Activated naive CD4-positive, alpha-beta T cell treated with anti-CD3 and anti-CD28 coated beads, Interleukin-2, amount 10 ng/mL, durations not matched to agents 7 days and 5 days (primary cell): ENCODE measurements around the gene UBL7.
A peak's percentile ranks its signal among the peaks of the same experiment; 100 is the strongest.
"Not testable (repeated sequence)": the region's sequence is repeated elsewhere in the genome, so short reads cannot be mapped to it uniquely, and the experiment has no call there.

Source experiments
- CTCF ChIA-PET: fragments of 350-600 bp; sonication (Branson Sonifier 250); formaldehyde crosslinking; loops from one replicate; lab custom pipeline; 2021; ENCODE audit warnings: antibody characterized with exemption; lab: Charles Lee
- DNase-seq: peaks from one replicate; pipeline ENCODE4 v3.0.0-alpha.2; 2020
- H3K27ac Mint-ChIP-seq: one replicate; pipeline ENCODE4 v1.8.0; 2021; ENCODE audit warnings: mild to moderate bottlenecking, moderate library complexity, mixed read lengths
- H3K27me3 Mint-ChIP-seq: one replicate; pipeline ENCODE4 v1.8.0; 2021; ENCODE audit warnings: mild to moderate bottlenecking, mixed read lengths
- H3K36me3 Mint-ChIP-seq: one replicate; pipeline ENCODE4 v1.8.0; 2021; ENCODE audit warnings: mixed read lengths
- H3K4me1 Mint-ChIP-seq: one replicate; pipeline ENCODE4 v1.8.0; 2021; ENCODE audit warnings: mixed read lengths
- H3K4me3 Mint-ChIP-seq: one replicate; pipeline ENCODE4 v1.8.0; 2021; ENCODE audit warnings: mild to moderate bottlenecking, moderate library complexity, mixed read lengths
- H3K9me3 Mint-ChIP-seq: one replicate; pipeline ENCODE4 v1.8.0; 2021; ENCODE audit warnings: mixed read lengths

The UBL7 gene

GRCh38 chr15:74482661-74483060 is 21.7 kb upstream of the UBL7 start:
- Mint-ChIP-seq H3K9me3 (no peaks in the 10 kb centered on the region), H3K27ac (no peak overlapping the region), H3K36me3 (peaks cover 14% of the 10 kb centered on the region), H3K27me3 (no peaks in the 10 kb centered on the region), H3K4me1 (no peaks in the 10 kb centered on the region), H3K4me3 (no peak overlapping the region)
- DNase-seq, result no peak
- CTCF ChIA-PET, result interaction anchor here (0.6 to 1.1 kb wide), 7 partner anchors 18 to 112 kb away, joined by 3 to 5 read pairs (median 3); no protein-coding TSS in a partner anchor

GRCh38 chr15:74480364-74480763 is 19.4 kb upstream of the UBL7 start:
- H3K27me3 Mint-ChIP-seq, H3K9me3 Mint-ChIP-seq, H3K27ac Mint-ChIP-seq, H3K4me3 Mint-ChIP-seq, CTCF ChIA-PET, H3K4me1 Mint-ChIP-seq, DNase-seq: not testable (repeated sequence)
- H3K36me3 Mint-ChIP-seq, result peaks cover 11% of the 10 kb centered on the region

GRCh38 chr15:74471621-74472020 is 10.7 kb upstream of the UBL7 start:
- H3K9me3 Mint-ChIP-seq, H3K27me3 Mint-ChIP-seq, H3K27ac Mint-ChIP-seq, DNase-seq, H3K4me3 Mint-ChIP-seq, H3K4me1 Mint-ChIP-seq: not testable (repeated sequence)
- peaks cover 13% of the 10 kb centered on the region for H3K36me3 Mint-ChIP-seq
- CTCF ChIA-PET, result interaction anchor here (0.6 to 1.4 kb wide), 3 partner anchors 10 to 420 kb away, joined by 3 read pairs; no protein-coding TSS in a partner anchor

- H3K27ac Mint-ChIP-seq, result no peak overlapping the region
- peaks cover 4% of the 10 kb centered on the region for H3K4me1 Mint-ChIP-seq
- no peak for DNase-seq
- H3K36me3 Mint-ChIP-seq, result peaks cover 20% of the 10 kb centered on the region
- H3K4me3 Mint-ChIP-seq, result no peak overlapping the region
- H3K27me3 Mint-ChIP-seq, result no peaks in the 10 kb centered on the region
- no peaks in the 10 kb centered on the region for H3K9me3 Mint-ChIP-seq
- CTCF ChIA-PET, result interaction anchor here (0.6 to 1.4 kb wide), 3 partner anchors 9 to 419 kb away, joined by 3 read pairs; no protein-coding TSS in a partner anchor
Observed at GRCh38 chr15:74470631-74471395, 9.9 kb upstream of the UBL7 start.

GRCh38 chr15:74468341-74469032 is 7.5 kb upstream of the UBL7 start:
- Mint-ChIP-seq H3K27ac (peak overlapping the region; percentile 24), H3K4me1 (peaks cover 22% of the 10 kb centered on the region), H3K36me3 (peaks cover 30% of the 10 kb centered on the region), H3K9me3 (peaks cover 6% of the 10 kb centered on the region), H3K27me3 (no peaks in the 10 kb centered on the region), H3K4me3 (no peak overlapping the region)
- CTCF ChIA-PET, result interaction anchor here (1.1 to 1.2 kb wide), 3 partner anchors 17 to 88 kb away, joined by 3 to 4 read pairs (median 3); no protein-coding TSS in a partner anchor
- DNase-seq, result no peak

GRCh38 chr15:74466570-74466969 is 5.6 kb upstream of the UBL7 start:
- peaks cover 39% of the 10 kb centered on the region for H3K4me1 Mint-ChIP-seq
- peak overlapping the region; percentile 26 for H3K27ac Mint-ChIP-seq
- peaks cover 9% of the 10 kb centered on the region for H3K9me3 Mint-ChIP-seq
- H3K36me3 Mint-ChIP-seq, result peaks cover 32% of the 10 kb centered on the region
- no peaks in the 10 kb centered on the region for H3K27me3 Mint-ChIP-seq
- H3K4me3 Mint-ChIP-seq, result no peak overlapping the region
- CTCF ChIA-PET, result interaction anchor here (0.6 kb wide), 1 partner anchor 19 kb away, joined by 3 read pairs; no protein-coding TSS in a partner anchor
- DNase-seq, result no peak

- peaks cover 48% of the 10 kb centered on the region for H3K4me1 Mint-ChIP-seq
- no peaks in the 10 kb centered on the region for H3K27me3 Mint-ChIP-seq
- no peak for DNase-seq
- CTCF ChIA-PET, result interaction anchor here (0.7 kb wide), 1 partner anchor 17 kb away, joined by 3 read pairs; no protein-coding TSS in a partner anchor
- peaks cover 9% of the 10 kb centered on the region for H3K9me3 Mint-ChIP-seq
- H3K27ac Mint-ChIP-seq, result no peak overlapping the region
- H3K36me3 Mint-ChIP-seq, result peaks cover 34% of the 10 kb centered on the region
- H3K4me3 Mint-ChIP-seq, result no peak overlapping the region
Observed at GRCh38 chr15:74464897-74465296, 3.9 kb upstream of the UBL7 start.

GRCh38 chr15:74464216-74464615 is 3.3 kb upstream of the UBL7 start:
- Mint-ChIP-seq H3K36me3 (peaks cover 34% of the 10 kb centered on the region), H3K9me3 (peaks cover 9% of the 10 kb centered on the region), H3K27me3 (no peaks in the 10 kb centered on the region), H3K4me1 (peaks cover 48% of the 10 kb centered on the region), H3K4me3 (no peak overlapping the region), H3K27ac (peak overlapping the region; percentile 24)
- DNase-seq, result no peak
- CTCF ChIA-PET, result interaction anchor here (0.7 kb wide), 1 partner anchor 18 kb away, joined by 3 read pairs; no protein-coding TSS in a partner anchor

- CTCF ChIA-PET, result interaction anchor here (1.6 kb wide), 1 partner anchor 9 kb away, joined by 3 read pairs; no protein-coding TSS in a partner anchor
- DNase-seq, result no peak
- H3K9me3 Mint-ChIP-seq, result peaks cover 9% of the 10 kb centered on the region
- H3K4me1 Mint-ChIP-seq, result peaks cover 53% of the 10 kb centered on the region
- no peak overlapping the region for H3K4me3 Mint-ChIP-seq
- H3K36me3 Mint-ChIP-seq, result peaks cover 34% of the 10 kb centered on the region
- H3K27me3 Mint-ChIP-seq, result no peaks in the 10 kb centered on the region
- H3K27ac Mint-ChIP-seq, result no peak overlapping the region
Observed at GRCh38 chr15:74463634-74464033, 2.7 kb upstream of the UBL7 start.

- Mint-ChIP-seq H3K4me3 (peak overlapping the region; percentile 90), H3K27ac (peak overlapping the region; percentile 88), H3K27me3 (no peaks in the 10 kb centered on the region), H3K9me3 (peaks cover 9% of the 10 kb centered on the region), H3K4me1 (peaks cover 53% of the 10 kb centered on the region), H3K36me3 (peaks cover 36% of the 10 kb centered on the region)
- CTCF ChIA-PET, result interaction anchor here (0.5 to 2.3 kb wide), 6 partner anchors 9 to 306 kb away, joined by 3 to 7 read pairs (median 4); no protein-coding TSS in a partner anchor
- DNase-seq, result no peak
Observed at GRCh38 chr15:74461847-74462511, 1.0 kb upstream of the UBL7 start.

GRCh38 chr15:74460298-74460697 is 662 bp downstream of the UBL7 start:
- Mint-ChIP-seq H3K4me1 (peaks cover 50% of the 10 kb centered on the region), H3K9me3 (peaks cover 9% of the 10 kb centered on the region)

GRCh38 chr15:74459798-74460197 is 1.2 kb downstream of the UBL7 start:
- not testable (repeated sequence) for DNase-seq, H3K27me3 Mint-ChIP-seq, H3K9me3 Mint-ChIP-seq
- CTCF ChIA-PET, result interaction anchor here (2.3 kb wide), 1 partner anchor 77 kb away, joined by 6 read pairs; no protein-coding TSS in a partner anchor
- peaks cover 51% of the 10 kb centered on the region for H3K4me1 Mint-ChIP-seq
- peak overlapping the region; percentile 88 for H3K27ac Mint-ChIP-seq
- peak overlapping the region; percentile 90 for H3K4me3 Mint-ChIP-seq
- peaks cover 35% of the 10 kb centered on the region for H3K36me3 Mint-ChIP-seq

More at GRCh38 chr15:74460298-74460697, 662 bp downstream of the UBL7 start:
- Mint-ChIP-seq H3K36me3 (peaks cover 34% of the 10 kb centered on the region), H3K27ac (peak overlapping the region; percentile 88), H3K4me3 (peak overlapping the region; percentile 90), H3K27me3 (no peaks in the 10 kb centered on the region)
- CTCF ChIA-PET, result interaction anchor here (1.9 to 2.3 kb wide), 2 partner anchors 76 to 78 kb away, joined by 6 to 7 read pairs; no protein-coding TSS in a partner anchor
- DNase-seq, result no peak

- no peak for DNase-seq
- Mint-ChIP-seq H3K27ac (no peak overlapping the region), H3K4me3 (no peak overlapping the region), H3K4me1 (peaks cover 53% of the 10 kb centered on the region), H3K36me3 (peaks cover 32% of the 10 kb centered on the region), H3K27me3 (no peaks in the 10 kb centered on the region), H3K9me3 (peaks cover 2% of the 10 kb centered on the region)
- CTCF ChIA-PET, result interaction anchor here (1.0 to 3.1 kb wide), 3 partner anchors 17 to 24 kb away, joined by 3 to 12 read pairs (median 3); no protein-coding TSS in a partner anchor
Observed at GRCh38 chr15:74458473-74458872, 2.5 kb downstream of the UBL7 start.
